ENCODE measurements around the gene OR10J5.
"Not testable (repeated sequence)": the region's sequence is repeated elsewhere in the genome, so short reads cannot be mapped to it uniquely, and the experiment has no call there.

OR10J5 gene

GRCh38 chr1:159535907-159536306 lies at the start of gene OR10J5:
Gene OR10J5, minus strand, starts transcription at chr1:159536007. Its CDS starts 0 bp downstream, at chr1:159536007.
- DNase-seq (ENCODE audit: low spot score): no peak

GRCh38 chr1:159584536-159584935 lies 48.7 kb upstream of the OR10J5 start:
- no peak for DNase-seq (ENCODE audit: low spot score)

- DNase-seq (ENCODE audit: low spot score): no peak
Measured at GRCh38 chr1:159581422-159581821, 45.6 kb upstream of the OR10J5 start.

GRCh38 chr1:159580340-159580739 lies 44.5 kb upstream of the OR10J5 start:
- no peak for DNase-seq (ENCODE audit: low spot score)

GRCh38 chr1:159577446-159577845 lies 41.6 kb upstream of the OR10J5 start:
- DNase-seq (ENCODE audit: low spot score): no peak

- no peak for DNase-seq (ENCODE audit: low spot score)
Measured at GRCh38 chr1:159562680-159563079, 26.9 kb upstream of the OR10J5 start.

- no peak for DNase-seq (ENCODE audit: low spot score)
Measured at GRCh38 chr1:159561497-159561896, 25.7 kb upstream of the OR10J5 start.

GRCh38 chr1:159560599-159560998 lies 24.8 kb upstream of the OR10J5 start:
- no peak for DNase-seq (ENCODE audit: low spot score)

GRCh38 chr1:159556931-159557369 lies 21.1 kb upstream of the OR10J5 start:
- DNase-seq (ENCODE audit: low spot score): no peak

- no peak for DNase-seq (ENCODE audit: low spot score)
Measured at GRCh38 chr1:159554696-159555095, 18.9 kb upstream of the OR10J5 start.

GRCh38 chr1:159554261-159554660 lies 18.5 kb upstream of the OR10J5 start:
- no peak for DNase-seq (ENCODE audit: low spot score)

- DNase-seq (ENCODE audit: low spot score): no peak
Measured at GRCh38 chr1:159548126-159548525, 12.3 kb upstream of the OR10J5 start.

GRCh38 chr1:159532922-159533321 lies 2.9 kb downstream of the OR10J5 start:
- DNase-seq (ENCODE audit: low spot score): no peak

GRCh38 chr1:159524792-159525191 lies 11.0 kb downstream of the OR10J5 start:
- not testable (repeated sequence) for DNase-seq (ENCODE audit: low spot score)

GRCh38 chr1:159510229-159510541 lies 25.6 kb downstream of the OR10J5 start:
- no peak for DNase-seq (ENCODE audit: low spot score)

GRCh38 chr1:159509440-159510228 lies 26.2 kb downstream of the OR10J5 start:
- DNase-seq (ENCODE audit: low spot score): no peak

GRCh38 chr1:159508951-159509350 lies 26.9 kb downstream of the OR10J5 start:
- DNase-seq (ENCODE audit: low spot score): no peak

GRCh38 chr1:159505676-159506075 lies 30.1 kb downstream of the OR10J5 start:
- no peak for DNase-seq (ENCODE audit: low spot score)

- no peak for DNase-seq (ENCODE audit: low spot score)
Measured at GRCh38 chr1:159501082-159501481, 34.7 kb downstream of the OR10J5 start.

GRCh38 chr1:159494513-159495210 lies 41.1 kb downstream of the OR10J5 start:
- not testable (repeated sequence) for DNase-seq (ENCODE audit: low spot score)

- no peak for DNase-seq (ENCODE audit: low spot score)
Measured at GRCh38 chr1:159493354-159493753, 42.5 kb downstream of the OR10J5 start.

GRCh38 chr1:159492575-159493323 lies 43.1 kb downstream of the OR10J5 start:
- no peak for DNase-seq (ENCODE audit: low spot score)
